ENCODE results near the gene AGBL1. TPM values are rescaled to one million over a fixed set of nuclear protein-coding genes. Genes with fewer than 3 reads are reported as not detected.

AGBL1 gene
- total and polyA plus RNA-seq, 4 donors, result not detected

DNA sequence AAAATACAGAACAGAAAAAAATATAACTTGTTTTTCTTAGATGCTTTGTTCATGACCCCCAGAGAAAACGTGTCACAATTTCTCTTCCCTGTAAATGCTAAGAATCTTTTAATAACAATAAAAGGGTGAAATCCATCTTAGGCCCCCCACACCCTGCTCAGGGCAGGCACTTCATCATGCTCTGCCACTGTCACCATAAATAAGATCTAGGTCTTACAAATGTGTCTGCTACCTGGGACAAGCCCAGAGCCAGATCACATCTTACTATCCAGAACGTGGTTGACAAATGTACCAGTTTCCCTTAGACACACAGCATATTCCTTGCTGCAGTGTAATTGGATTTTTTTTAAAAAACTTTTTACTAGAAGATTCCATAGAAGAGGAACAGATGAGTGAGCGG, 795.4 kb downstream of the AGBL1 start:
- no peak for TF ChIP-seq HNF4G (IDR thresholded peaks at IDR 0.05)
- no peak for TF ChIP-seq RAD21 (IDR thresholded peaks at IDR 0.05)
- TF ChIP-seq, protein P1, sequence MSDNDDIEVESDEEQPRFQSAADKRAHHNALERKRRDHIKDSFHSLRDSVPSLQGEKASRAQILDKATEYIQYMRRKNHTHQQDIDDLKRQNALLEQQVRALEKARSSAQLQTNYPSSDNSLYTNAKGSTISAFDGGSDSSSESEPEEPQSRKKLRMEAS (IDR thresholded peaks at IDR 0.05), result no peak
- Histone ChIP-seq H3K27me3 (ENCODE audit: control insufficient read depth in 4 of 4, insufficient read depth in 4 of 4, low read length in 3 of 4) (no peaks in the 10 kb centered on the region), H3K9me3 (ENCODE audit: control insufficient read depth in 4 of 4, low read length in 3 of 4) (no peaks in the 10 kb centered on the region)

DNA sequence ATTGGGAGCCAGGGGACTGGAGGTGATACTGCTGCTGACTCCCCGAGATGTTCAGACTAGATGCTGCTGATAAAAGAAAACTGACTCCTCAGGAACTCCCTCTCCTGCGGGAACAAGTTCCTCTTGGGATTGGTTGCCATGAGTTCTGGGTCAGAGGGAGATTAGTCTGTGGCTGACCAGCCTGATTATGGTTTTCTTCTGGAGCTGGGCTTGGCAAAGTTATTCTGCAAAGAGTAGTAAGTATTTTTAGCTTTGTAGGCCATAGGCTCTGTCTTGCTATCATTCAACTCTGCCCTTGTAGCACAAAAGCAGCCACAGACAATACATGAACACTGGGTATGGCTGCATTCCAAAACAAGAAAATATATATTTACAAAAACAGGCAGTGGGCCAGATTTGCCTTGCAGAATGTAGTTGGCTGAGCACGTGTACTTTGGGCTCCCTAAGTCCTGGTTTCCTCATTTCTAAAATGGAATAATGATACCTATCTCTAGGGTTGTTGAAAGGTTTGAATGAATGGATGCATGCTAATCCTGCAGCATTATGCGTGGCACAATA, 796.8 kb downstream of the AGBL1 start:
- no peak for TF ChIP-seq TAF1 (conservative IDR thresholded peaks at IDR 0.05)
- no peak for TF ChIP-seq EGR1 (IDR thresholded peaks at IDR 0.05; ENCODE audit: low read depth in 2 of 2)
- TF ChIP-seq YY1 (IDR thresholded peaks at IDR 0.05), result no peak
- Histone ChIP-seq H3K36me3 (ENCODE audit: control insufficient read depth in 4 of 4, insufficient read depth in 3 of 4, low read depth in 1 of 4, low read length in 3 of 4) (no peaks in the 10 kb centered on the region), H3K4me1 (ENCODE audit: control insufficient read depth in 4 of 4, insufficient read depth in 4 of 4, low read length in 3 of 4) (no peaks in the 10 kb centered on the region), H3K4me3 (ENCODE audit: low read depth in 1 of 3, low read length in 3 of 3) (no peak overlapping the region), H3K9me3 (ENCODE audit: control insufficient read depth in 4 of 4, low read length in 3 of 4) (no peaks in the 10 kb centered on the region), H3K9ac (ENCODE audit: low read depth in 1 of 2, low read length in 2 of 2) (no peak overlapping the region), H3K27me3 (ENCODE audit: control insufficient read depth in 4 of 4, insufficient read depth in 4 of 4, low read length in 3 of 4) (no peaks in the 10 kb centered on the region), H3K27ac (ENCODE audit: low read depth in 1 of 2, low read length in 2 of 2) (no peak overlapping the region)
- DNase-seq (ENCODE audit: low spot score), result no peak
- 73% methylated on average over 4 of the region's 4 CpGs for WGBS

More for the DNA sequence above, 795.4 kb downstream of the AGBL1 start:
- no peaks in the 10 kb centered on the region for H3K36me3 ChIP-seq (ENCODE audit: control insufficient read depth in 4 of 4, insufficient read depth in 3 of 4, low read depth in 1 of 4, low read length in 3 of 4)
- no peak overlapping the region for H3K27ac ChIP-seq (ENCODE audit: low read depth in 1 of 2, low read length in 2 of 2)
- H3K4me3 ChIP-seq (ENCODE audit: low read depth in 1 of 3, low read length in 3 of 3), result no peak overlapping the region
- DNase-seq (ENCODE audit: low spot score), result no peak
- H3K4me1 ChIP-seq (ENCODE audit: control insufficient read depth in 4 of 4, insufficient read depth in 4 of 4, low read length in 3 of 4), result no peaks in the 10 kb centered on the region
- WGBS, result 72% methylated on average over 3 of the region's 3 CpGs
- no peak overlapping the region for H3K9ac ChIP-seq (ENCODE audit: low read depth in 1 of 2, low read length in 2 of 2)

DNA sequence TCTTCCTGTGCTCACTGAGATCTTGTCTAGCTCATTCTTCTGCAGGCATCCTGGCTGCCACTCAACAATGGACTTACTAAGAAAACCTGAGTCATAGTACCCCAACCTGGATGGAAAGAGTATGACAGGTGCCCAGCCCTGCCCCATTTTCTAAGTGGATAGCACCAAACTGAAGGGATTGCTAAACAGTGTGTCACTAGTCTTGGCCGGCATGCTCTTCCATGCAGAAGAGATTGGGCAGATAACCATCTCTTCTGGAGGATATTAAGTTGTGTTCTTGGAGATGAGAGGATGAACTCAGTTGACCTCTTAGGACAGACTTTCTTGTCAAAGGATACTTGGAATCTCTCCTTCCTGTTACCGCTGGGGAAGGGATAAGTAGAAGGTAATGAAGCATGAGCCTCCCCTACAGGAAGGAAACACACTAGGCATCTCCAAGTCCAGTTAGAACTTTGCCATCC, 797.5 kb downstream of the AGBL1 start:
- no peak for DNase-seq (ENCODE audit: low spot score)
- no peak for TF ChIP-seq GABPA (IDR thresholded peaks at IDR 0.05 in 1 of 2, conservative IDR thresholded peaks at IDR 0.05 in 1 of 2)
- no peak for TF ChIP-seq JUND (IDR thresholded peaks at IDR 0.05)
- no peak for TF ChIP-seq TAF1 (conservative IDR thresholded peaks at IDR 0.05)
- TF ChIP-seq HNF4A (conservative IDR thresholded peaks at IDR 0.05), result no peak
- TF ChIP-seq, protein P2, sequence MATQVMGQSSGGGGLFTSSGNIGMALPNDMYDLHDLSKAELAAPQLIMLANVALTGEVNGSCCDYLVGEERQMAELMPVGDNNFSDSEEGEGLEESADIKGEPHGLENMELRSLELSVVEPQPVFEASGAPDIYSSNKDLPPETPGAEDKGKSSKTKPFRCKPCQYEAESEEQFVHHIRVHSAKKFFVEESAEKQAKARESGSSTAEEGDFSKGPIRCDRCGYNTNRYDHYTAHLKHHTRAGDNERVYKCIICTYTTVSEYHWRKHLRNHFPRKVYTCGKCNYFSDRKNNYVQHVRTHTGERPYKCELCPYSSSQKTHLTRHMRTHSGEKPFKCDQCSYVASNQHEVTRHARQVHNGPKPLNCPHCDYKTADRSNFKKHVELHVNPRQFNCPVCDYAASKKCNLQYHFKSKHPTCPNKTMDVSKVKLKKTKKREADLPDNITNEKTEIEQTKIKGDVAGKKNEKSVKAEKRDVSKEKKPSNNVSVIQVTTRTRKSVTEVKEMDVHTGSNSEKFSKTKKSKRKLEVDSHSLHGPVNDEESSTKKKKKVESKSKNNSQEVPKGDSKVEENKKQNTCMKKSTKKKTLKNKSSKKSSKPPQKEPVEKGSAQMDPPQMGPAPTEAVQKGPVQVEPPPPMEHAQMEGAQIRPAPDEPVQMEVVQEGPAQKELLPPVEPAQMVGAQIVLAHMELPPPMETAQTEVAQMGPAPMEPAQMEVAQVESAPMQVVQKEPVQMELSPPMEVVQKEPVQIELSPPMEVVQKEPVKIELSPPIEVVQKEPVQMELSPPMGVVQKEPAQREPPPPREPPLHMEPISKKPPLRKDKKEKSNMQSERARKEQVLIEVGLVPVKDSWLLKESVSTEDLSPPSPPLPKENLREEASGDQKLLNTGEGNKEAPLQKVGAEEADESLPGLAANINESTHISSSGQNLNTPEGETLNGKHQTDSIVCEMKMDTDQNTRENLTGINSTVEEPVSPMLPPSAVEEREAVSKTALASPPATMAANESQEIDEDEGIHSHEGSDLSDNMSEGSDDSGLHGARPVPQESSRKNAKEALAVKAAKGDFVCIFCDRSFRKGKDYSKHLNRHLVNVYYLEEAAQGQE (IDR thresholded peaks at IDR 0.05), result no peak
- TF ChIP-seq FOXA1 (IDR thresholded peaks at IDR 0.05), result no peak
- TF ChIP-seq, protein P3, sequence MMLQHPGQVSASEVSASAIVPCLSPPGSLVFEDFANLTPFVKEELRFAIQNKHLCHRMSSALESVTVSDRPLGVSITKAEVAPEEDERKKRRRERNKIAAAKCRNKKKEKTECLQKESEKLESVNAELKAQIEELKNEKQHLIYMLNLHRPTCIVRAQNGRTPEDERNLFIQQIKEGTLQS (IDR thresholded peaks at IDR 0.05), result no peak
- TF ChIP-seq HNF4G (IDR thresholded peaks at IDR 0.05), result no peak
- no peak for TF ChIP-seq YY1 (IDR thresholded peaks at IDR 0.05)
- TF ChIP-seq, protein P1 (IDR thresholded peaks at IDR 0.05), result no peak
- no peak for TF ChIP-seq EGR1 (IDR thresholded peaks at IDR 0.05; ENCODE audit: low read depth in 2 of 2)
- TF ChIP-seq NR2F2 (IDR thresholded peaks at IDR 0.05), result no peak
- TF ChIP-seq, protein P4, sequence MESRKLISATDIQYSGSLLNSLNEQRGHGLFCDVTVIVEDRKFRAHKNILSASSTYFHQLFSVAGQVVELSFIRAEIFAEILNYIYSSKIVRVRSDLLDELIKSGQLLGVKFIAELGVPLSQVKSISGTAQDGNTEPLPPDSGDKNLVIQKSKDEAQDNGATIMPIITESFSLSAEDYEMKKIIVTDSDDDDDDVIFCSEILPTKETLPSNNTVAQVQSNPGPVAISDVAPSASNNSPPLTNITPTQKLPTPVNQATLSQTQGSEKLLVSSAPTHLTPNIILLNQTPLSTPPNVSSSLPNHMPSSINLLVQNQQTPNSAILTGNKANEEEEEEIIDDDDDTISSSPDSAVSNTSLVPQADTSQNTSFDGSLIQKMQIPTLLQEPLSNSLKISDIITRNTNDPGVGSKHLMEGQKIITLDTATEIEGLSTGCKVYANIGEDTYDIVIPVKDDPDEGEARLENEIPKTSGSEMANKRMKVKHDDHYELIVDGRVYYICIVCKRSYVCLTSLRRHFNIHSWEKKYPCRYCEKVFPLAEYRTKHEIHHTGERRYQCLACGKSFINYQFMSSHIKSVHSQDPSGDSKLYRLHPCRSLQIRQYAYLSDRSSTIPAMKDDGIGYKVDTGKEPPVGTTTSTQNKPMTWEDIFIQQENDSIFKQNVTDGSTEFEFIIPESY (IDR thresholded peaks at IDR 0.05), result no peak
- TF ChIP-seq, protein P5, sequence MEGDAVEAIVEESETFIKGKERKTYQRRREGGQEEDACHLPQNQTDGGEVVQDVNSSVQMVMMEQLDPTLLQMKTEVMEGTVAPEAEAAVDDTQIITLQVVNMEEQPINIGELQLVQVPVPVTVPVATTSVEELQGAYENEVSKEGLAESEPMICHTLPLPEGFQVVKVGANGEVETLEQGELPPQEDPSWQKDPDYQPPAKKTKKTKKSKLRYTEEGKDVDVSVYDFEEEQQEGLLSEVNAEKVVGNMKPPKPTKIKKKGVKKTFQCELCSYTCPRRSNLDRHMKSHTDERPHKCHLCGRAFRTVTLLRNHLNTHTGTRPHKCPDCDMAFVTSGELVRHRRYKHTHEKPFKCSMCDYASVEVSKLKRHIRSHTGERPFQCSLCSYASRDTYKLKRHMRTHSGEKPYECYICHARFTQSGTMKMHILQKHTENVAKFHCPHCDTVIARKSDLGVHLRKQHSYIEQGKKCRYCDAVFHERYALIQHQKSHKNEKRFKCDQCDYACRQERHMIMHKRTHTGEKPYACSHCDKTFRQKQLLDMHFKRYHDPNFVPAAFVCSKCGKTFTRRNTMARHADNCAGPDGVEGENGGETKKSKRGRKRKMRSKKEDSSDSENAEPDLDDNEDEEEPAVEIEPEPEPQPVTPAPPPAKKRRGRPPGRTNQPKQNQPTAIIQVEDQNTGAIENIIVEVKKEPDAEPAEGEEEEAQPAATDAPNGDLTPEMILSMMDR (IDR thresholded peaks at IDR 0.05; ENCODE audit: low read depth, low read length, missing input control), result no peak
- no peak for TF ChIP-seq FOXA2 (IDR thresholded peaks at IDR 0.05)
- TF ChIP-seq RAD21 (IDR thresholded peaks at IDR 0.05), result no peak
- TF ChIP-seq SP1 (IDR thresholded peaks at IDR 0.05), result no peak
- TF ChIP-seq RXRA (IDR thresholded peaks at IDR 0.05), result no peak
- H3K36me3 ChIP-seq (ENCODE audit: control insufficient read depth in 4 of 4, insufficient read depth in 3 of 4, low read depth in 1 of 4, low read length in 3 of 4), result no peaks in the 10 kb centered on the region
- WGBS, result 73% methylated on average over 2 of the region's 2 CpGs
- H3K9me3 ChIP-seq (ENCODE audit: control insufficient read depth in 4 of 4, low read length in 3 of 4), result no peaks in the 10 kb centered on the region
- no peak overlapping the region for H3K9ac ChIP-seq (ENCODE audit: low read depth in 1 of 2, low read length in 2 of 2)
- peaks cover 0 to 2% (median 0%) of the 10 kb centered on the region in 4 donors for H3K27me3 ChIP-seq (ENCODE audit: control insufficient read depth in 4 of 4, insufficient read depth in 4 of 4, low read length in 3 of 4)
- no peaks in the 10 kb centered on the region for H3K4me1 ChIP-seq (ENCODE audit: control insufficient read depth in 4 of 4, insufficient read depth in 4 of 4, low read length in 3 of 4)
- H3K4me3 ChIP-seq (ENCODE audit: low read depth in 1 of 3, low read length in 3 of 3), result no peak overlapping the region
- H3K27ac ChIP-seq (ENCODE audit: low read depth in 1 of 2, low read length in 2 of 2), result no peak overlapping the region
